Kasumi-1 (cell line): Measurements from ENCODE around the gene VRTN.
"Not testable (repeated sequence)": the region's sequence is repeated elsewhere in the genome, so short reads cannot be mapped to it uniquely, and the experiment has no call there.

Source experiments
- DNase-seq, 2 experiments: peaks; one replicate each; lab custom pipeline; 2025; lab: John Stamatoyannopoulos, UW

VRTN gene

GRCh38 chr14:74348241-74348734, at the start of gene VRTN:
Gene VRTN, plus strand, starts transcription at chr14:74348471. Its CDS starts 8,313 bp downstream, at chr14:74356784.
- no peak for DNase-seq

DNA sequence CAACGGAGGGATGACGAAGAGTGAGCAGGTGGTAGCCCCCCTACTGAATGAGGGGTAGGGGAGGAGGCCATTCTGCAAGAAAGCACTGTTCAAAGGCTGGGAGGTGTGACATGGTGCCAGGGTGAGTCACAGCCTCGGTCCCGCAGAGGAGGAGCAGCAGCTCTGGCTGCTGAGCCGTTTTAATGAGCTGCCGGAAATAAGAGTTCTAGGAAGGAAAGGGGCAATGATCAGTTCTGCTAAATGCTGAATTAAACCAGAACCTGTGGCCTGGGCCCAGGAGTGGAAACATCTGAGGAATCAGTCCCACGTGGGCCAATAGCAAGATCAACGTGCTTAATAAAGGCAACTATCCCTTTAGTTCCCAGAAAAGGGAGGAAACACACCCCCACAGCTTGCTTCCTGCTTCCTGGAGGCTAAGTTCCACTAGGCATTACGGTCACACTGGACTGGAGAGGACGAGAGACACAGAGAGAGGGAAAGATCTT, 49.2 kb upstream of the VRTN start:
- DNase-seq: no peak

GRCh38 chr14:74301594-74302151, 46.6 kb upstream of the VRTN start:
- no peak for DNase-seq

- peak; percentile 79 to 89 for DNase-seq
Measured at GRCh38 chr14:74302152-74302628, 46.1 kb upstream of the VRTN start.

DNA sequence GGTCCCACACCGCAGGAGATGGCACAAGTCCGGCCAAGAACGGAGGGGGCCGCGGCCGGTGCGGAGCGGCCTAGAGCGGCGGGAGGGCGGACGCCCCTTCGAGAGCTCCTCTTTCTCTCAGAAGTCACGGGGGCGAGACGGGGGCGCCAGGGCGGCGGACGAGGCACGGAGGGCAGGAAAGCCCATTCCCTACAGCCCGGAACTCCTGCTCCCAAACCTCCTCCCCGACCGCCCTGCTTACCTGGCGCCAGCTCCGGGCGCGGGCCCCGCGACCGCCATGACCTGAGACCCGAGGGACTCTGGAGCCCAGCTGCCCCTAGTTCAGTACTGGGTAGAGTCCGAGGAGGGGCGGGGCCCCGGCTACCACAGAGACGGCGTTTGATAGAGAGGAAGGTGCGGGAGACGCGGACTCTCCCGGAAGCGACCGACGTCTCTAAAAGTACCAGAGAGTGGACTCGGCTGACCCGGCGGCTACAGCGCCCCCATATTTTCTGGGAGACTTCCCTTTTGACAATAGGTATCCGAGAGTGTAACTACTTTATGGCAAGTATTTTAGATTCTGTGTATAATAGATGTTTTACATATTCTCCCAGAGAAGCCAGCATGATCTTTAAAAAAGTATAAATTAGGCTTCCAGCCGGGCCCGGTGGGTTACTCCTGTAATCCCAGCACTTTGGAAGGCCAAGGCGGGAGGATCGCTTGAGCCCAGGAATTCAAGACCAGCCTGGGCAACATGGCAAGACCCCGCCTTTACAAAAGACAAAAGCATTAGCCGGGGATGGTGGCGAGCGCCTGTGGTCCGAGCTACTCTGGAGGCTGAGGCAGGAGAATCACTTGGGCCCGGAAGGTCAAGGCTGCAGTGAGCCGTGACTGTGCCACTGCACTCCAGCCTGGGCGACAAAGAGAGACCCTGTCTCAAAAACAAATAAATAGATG, 45.4 kb upstream of the VRTN start, which contains the start of gene ABCD4:
Gene ABCD4, minus strand, starts transcription at position 301 of the 936 bp plus-strand sequence. Its CDS starts 22 bp downstream, at position 279.
- peak; percentile 93 to 95 for DNase-seq

GRCh38 chr14:74308695-74309094, 39.6 kb upstream of the VRTN start:
- no peak for DNase-seq

- peak; percentile 6 to 7 for DNase-seq
Measured at GRCh38 chr14:74309125-74310022, 38.9 kb upstream of the VRTN start.

- no peak for DNase-seq
Measured at GRCh38 chr14:74312161-74312560, 36.1 kb upstream of the VRTN start.

- no peak for DNase-seq
Measured at GRCh38 chr14:74313601-74314000, 34.7 kb upstream of the VRTN start.

GRCh38 chr14:74314576-74314975, 33.7 kb upstream of the VRTN start:
- no peak for DNase-seq

- peak; percentile 63 to 73 for DNase-seq
Measured at GRCh38 chr14:74324931-74325361, 23.3 kb upstream of the VRTN start.

GRCh38 chr14:74325446-74325845, 22.8 kb upstream of the VRTN start:
- no peak for DNase-seq

DNA sequence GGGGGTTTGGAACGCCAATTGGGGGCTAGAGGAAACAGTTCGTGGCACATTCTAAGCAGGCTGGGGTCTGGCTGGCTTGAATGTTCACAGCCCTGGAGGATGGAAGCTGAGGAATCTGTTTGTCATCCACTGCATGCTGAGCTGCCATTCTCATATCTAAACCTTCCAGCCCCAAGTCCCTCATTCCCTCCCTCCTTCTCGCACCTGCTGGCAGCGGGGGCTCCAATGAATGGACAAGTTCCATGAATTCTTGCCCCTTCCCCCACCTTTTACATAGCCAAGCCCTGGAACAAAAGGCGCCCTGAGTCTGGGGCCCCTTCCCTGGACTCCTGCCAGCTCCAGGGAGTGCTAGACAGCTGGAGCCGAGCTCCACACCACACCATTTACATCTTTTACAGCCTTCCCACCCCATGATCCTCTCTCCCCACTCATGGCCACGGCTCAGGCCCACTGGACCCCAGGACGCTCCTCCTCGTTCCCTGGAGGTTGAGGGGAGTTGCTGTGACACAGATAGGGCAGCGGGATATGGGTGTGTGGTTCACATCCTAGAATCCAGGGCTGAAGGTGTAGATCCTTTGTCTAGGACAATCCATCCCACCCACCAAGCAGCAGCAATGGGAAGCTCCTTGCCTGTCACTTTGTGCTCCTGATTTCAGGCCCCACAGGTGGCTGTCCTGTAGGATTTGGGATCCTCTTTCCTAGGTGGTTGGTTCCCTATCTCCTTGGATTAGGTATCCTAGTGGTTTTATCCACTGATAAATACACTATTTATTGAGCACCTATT, 21.7 kb upstream of the VRTN start:
- DNase-seq: no peak

- DNase-seq: not testable (repeated sequence)
Measured at GRCh38 chr14:74329950-74330552, 18.2 kb upstream of the VRTN start.

- no peak for DNase-seq
Measured at GRCh38 chr14:74333909-74334308, 14.4 kb upstream of the VRTN start.

DNA sequence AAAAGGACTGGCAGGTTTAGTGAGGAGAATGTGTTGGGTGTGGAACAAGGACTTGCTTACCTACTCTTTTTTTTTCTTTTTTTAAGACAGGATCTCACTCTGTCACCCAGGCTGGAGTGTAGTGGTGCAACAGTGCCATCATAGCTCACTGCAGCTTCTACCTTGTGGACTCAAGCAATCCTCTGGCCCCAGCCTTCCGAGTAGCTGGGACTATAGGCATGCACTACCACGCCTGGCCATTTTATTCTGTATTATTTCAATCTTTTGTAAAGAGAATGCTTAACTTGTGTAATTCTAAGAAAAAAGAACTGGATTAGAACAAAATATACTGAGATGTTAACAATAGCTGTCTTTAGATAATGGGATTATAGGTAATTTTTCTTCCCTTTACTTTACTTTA, 1.9 kb upstream of the VRTN start:
- DNase-seq: no peak

DNA sequence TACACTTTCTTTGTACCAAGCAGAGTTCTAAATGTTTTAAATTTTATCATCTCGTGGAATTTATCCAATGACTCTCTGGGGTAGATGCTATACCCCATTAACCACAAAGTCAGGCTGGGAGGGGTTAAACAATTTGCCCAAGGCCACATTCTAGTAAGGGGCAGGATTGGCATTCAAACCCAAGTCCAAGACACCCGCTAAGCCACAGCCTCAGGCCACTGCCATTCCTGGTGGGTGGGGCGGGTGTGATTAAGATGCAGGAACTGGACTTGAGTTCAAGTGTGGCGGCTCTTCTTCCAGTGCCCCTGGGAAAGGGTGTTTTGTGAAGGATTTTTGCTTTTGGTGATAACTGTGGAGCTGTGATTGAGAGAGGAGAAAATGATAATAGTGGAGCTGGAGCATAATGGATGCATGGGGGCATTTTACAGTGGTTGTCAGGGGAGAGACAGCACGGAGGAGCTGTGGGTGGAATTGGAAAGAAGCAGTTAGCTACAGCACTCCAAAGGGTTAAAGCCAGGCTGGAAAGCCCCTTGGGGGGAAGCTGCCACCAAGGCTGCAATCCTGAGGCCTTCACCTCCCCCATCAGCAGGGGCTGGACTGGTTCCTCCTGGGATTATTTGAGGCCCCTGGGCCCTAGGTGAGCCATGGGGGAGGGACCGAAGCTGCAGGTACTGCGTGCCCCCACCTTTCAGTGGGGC, 1.0 kb upstream of the VRTN start:
- DNase-seq: no peak

GRCh38 chr14:74347795-74348100, 523 bp upstream of the VRTN start:
- DNase-seq: no peak

- DNase-seq: no peak
Measured at GRCh38 chr14:74348735-74349463, 628 bp downstream of the VRTN start.
